GM23338 (cell line): ENCODE results near the gene SPTLC2. TPM values are rescaled to one million over a fixed set of nuclear protein-coding genes. Genes with fewer than 3 reads are reported as not detected.

Source experiments
- ATAC-seq: fragments of 200-7000 bp; cut with Tn5 transposase; 3 replicates; pipeline ENCODE4 v1.9.1; 2020
- DNase-seq: peaks from one replicate; pipeline ENCODE4 v3.0.0-alpha.2; 2015; ENCODE audit warnings: low spot score
- H2AFZ ChIP-seq: fragments of 200-600 bp; sonication (generic); 2 replicates; pipeline ENCODE4 v1.8.0; 2016; ENCODE audit warnings: antibody characterized with exemption, mild to moderate bottlenecking, moderate library complexity
- H3F3A ChIP-seq: fragments of 200-600 bp; sonication (generic); replicated peaks from 2 replicates; pipeline ENCODE4 v1.8.0; 2017; ENCODE audit warnings: antibody characterized with exemption, mixed run types, low read depth
- H3K27ac ChIP-seq: fragments of 200-600 bp; sonication (generic); 2 replicates; pipeline ENCODE4 v1.6.1; 2016; ENCODE audit warnings: low read depth
- H3K27me3 ChIP-seq: fragments of 200-600 bp; sonication (generic); 2 replicates; pipeline ENCODE4 v1.8.0; 2016; ENCODE audit warnings: mild to moderate bottlenecking, mixed run types, moderate library complexity; ENCODE audit not compliant: insufficient read depth
- H3K36me3 ChIP-seq: fragments of 200-600 bp; sonication (generic); 2 replicates; pipeline ENCODE4 v1.8.0; 2016; ENCODE audit warnings: mild to moderate bottlenecking; ENCODE audit not compliant: insufficient read depth
- H3K4me1 ChIP-seq: fragments of 200-600 bp; sonication (generic); 2 replicates; pipeline ENCODE4 v1.8.0; 2016; ENCODE audit warnings: mild to moderate bottlenecking, moderate library complexity; ENCODE audit not compliant: insufficient read depth
- H3K4me2 ChIP-seq: fragments of 200-600 bp; sonication (generic); 2 replicates; pipeline ENCODE4 v1.7.1; 2017; ENCODE audit warnings: mixed run types
- H3K4me3 ChIP-seq: fragments of 200-600 bp; sonication (generic); 2 replicates; pipeline ENCODE4 v1.6.1; 2016; ENCODE audit warnings: mixed run types
- H3K79me2 ChIP-seq: fragments of 200-600 bp; sonication (generic); replicated peaks from 2 replicates; pipeline ENCODE4 v1.8.0; 2017; ENCODE audit warnings: mild to moderate bottlenecking; ENCODE audit not compliant: insufficient read depth
- H3K9me2 ChIP-seq: fragments of 200-600 bp; sonication (generic); 2 replicates; pipeline ENCODE4 v1.8.0; 2017; ENCODE audit not compliant: insufficient read depth
- H4K20me1 ChIP-seq: fragments of 200-600 bp; sonication (generic); replicated peaks from 2 replicates; pipeline ENCODE4 v1.8.0; 2017; ENCODE audit warnings: mild to moderate bottlenecking; ENCODE audit not compliant: insufficient read depth
- H3K27ac Mint-ChIP-seq: 2 replicates; pipeline ENCODE4 v1.8.0; 2020; ENCODE audit warnings: inconsistent platforms, mild to moderate bottlenecking, moderate library complexity, mixed read lengths
- H3K27me3 Mint-ChIP-seq: 3 replicates; pipeline ENCODE4 v1.8.0; 2022; ENCODE audit warnings: low read depth, mild to moderate bottlenecking, moderate library complexity, mixed read lengths, inconsistent platforms; ENCODE audit not compliant: insufficient read depth, poor library complexity
- H3K36me3 Mint-ChIP-seq: 3 replicates; pipeline ENCODE4 v1.8.0; 2021; ENCODE audit warnings: low read depth, mild to moderate bottlenecking, inconsistent platforms, moderate library complexity, mixed read lengths
- H3K4me1 Mint-ChIP-seq: 3 replicates; pipeline ENCODE4 v1.8.0; 2020; ENCODE audit warnings: mild to moderate bottlenecking, inconsistent platforms, mixed read lengths
- H3K4me3 Mint-ChIP-seq: 3 replicates; pipeline ENCODE4 v1.8.0; 2021; ENCODE audit warnings: moderate library complexity, mild to moderate bottlenecking, inconsistent platforms, mixed read lengths
- H3K9me3 Mint-ChIP-seq: 3 replicates; pipeline ENCODE4 v1.8.0; 2020; ENCODE audit warnings: moderate library complexity, mild to moderate bottlenecking, inconsistent platforms, mixed read lengths
- CREB1 ChIP-seq: fragments of 250-450 bp; sonication (Bioruptor Pico); IDR thresholded peaks from 2 replicates; pipeline ENCODE4 v1.5.0; 2020; ENCODE audit warnings: low read depth, mild to moderate bottlenecking, moderate library complexity
- CTCF ChIP-seq, 2 experiments: fragments of 200-600 bp in 1 of 2; sonication (generic) in 1 of 2; conservative IDR thresholded peaks; 2 replicates each; pipeline versions ENCODE4 v1.5.1 to v1.6.1; 2016 to 2017; ENCODE audit warnings: antibody characterized with exemption in 2 of 2, low read depth in 2 of 2, mild to moderate bottlenecking in 2 of 2, moderate library complexity in 1 of 2
- ETS1 ChIP-seq: IDR thresholded peaks from 2 replicates; pipeline ENCODE4 v1.6.1; 2016; ENCODE audit warnings: antibody characterized with exemption
- EZH2 ChIP-seq: fragments of 200-600 bp; sonication (generic); IDR thresholded peaks from one replicate; pipeline ENCODE4 v1.8.0; 2017; ENCODE audit warnings: antibody characterized with exemption, mild to moderate bottlenecking, low read depth; ENCODE audit not compliant: unreplicated experiment
- EZH2phosphoT487 ChIP-seq: fragments of 200-600 bp; sonication (generic); IDR thresholded peaks from one replicate; pipeline ENCODE4 v1.8.1; 2018; ENCODE audit warnings: antibody characterized with exemption; ENCODE audit not compliant: unreplicated experiment
- JUNB ChIP-seq: IDR thresholded peaks from one replicate; pipeline ENCODE4 v1.6.1; 2016; ENCODE audit warnings: antibody characterized with exemption; ENCODE audit not compliant: unreplicated experiment
- NANOG ChIP-seq: IDR thresholded peaks from 2 replicates; pipeline ENCODE4 v1.6.1; 2016; ENCODE audit warnings: antibody characterized with exemption, borderline replicate concordance
- POLR2AphosphoS5 ChIP-seq: IDR thresholded peaks from 2 replicates; pipeline ENCODE4 v1.6.1; 2016; ENCODE audit warnings: antibody characterized with exemption, low read depth
- REST ChIP-seq: IDR thresholded peaks from one replicate; pipeline ENCODE4 v1.6.1; 2018; ENCODE audit warnings: antibody characterized with exemption; ENCODE audit not compliant: unreplicated experiment
- STAT1 ChIP-seq: IDR thresholded peaks from one replicate; pipeline ENCODE4 v1.6.1; 2016; ENCODE audit warnings: antibody characterized with exemption; ENCODE audit not compliant: unreplicated experiment
- ZNF114 ChIP-seq: fragments of 250-450 bp; sonication (Bioruptor Pico); IDR thresholded peaks from 2 replicates; pipeline ENCODE4 v1.5.0; 2020; ENCODE audit warnings: mild to moderate bottlenecking, moderate library complexity
- ZNF331 ChIP-seq: fragments of 250-450 bp; sonication (Bioruptor Pico); IDR thresholded peaks from 2 replicates; pipeline ENCODE4 v1.5.0; 2020; ENCODE audit warnings: low read depth, mild to moderate bottlenecking, moderate library complexity
- polyA plus RNA-seq: library from polyadenylated mRNA; unstranded; fragments of >200 nt; fragmentation: Nextera tagmentation; extraction: Ambion mirVana; gene quantifications from 2 replicates; pipeline ENCODE4 v1.2.1, GENCODE V29; 2016
- total RNA-seq: library from RNA; depleted of rRNA; stranded (reverse); fragments of >200 nt; shearing (Covaris generic); gene quantifications from 2 replicates; pipeline ENCODE4 v1.2.3, GENCODE V29; 2014

SPTLC2 gene
- total and polyA plus RNA-seq, 2 experiments from 2014 or later = 22.3 to 38.9 TPM

GRCh38 chr14:77561881-77562280 lies 54.6 kb downstream of the SPTLC2 start:
- Histone ChIP-seq H3K4me3 (no peak overlapping the region), H2AFZ (no peak overlapping the region), H3K79me2 (no peaks in the 10 kb centered on the region), H3K4me1 (no peaks in the 10 kb centered on the region), H3K4me2 (no peak overlapping the region), H3K36me3 (peaks cover 6% of the 10 kb centered on the region), H4K20me1 (peaks cover 4% of the 10 kb centered on the region; the same call in 1 of the 2 replicates), H3K9me2 (no peaks in the 10 kb centered on the region), H3F3A (no peaks in the 10 kb centered on the region), H3K27me3 (no peaks in the 10 kb centered on the region), H3K27ac (no peak overlapping the region)
- Mint-ChIP-seq H3K27ac (no peak overlapping the region), H3K4me3 (no peak overlapping the region), H3K27me3 (no peaks in the 10 kb centered on the region), H3K36me3 (peaks cover 21% of the 10 kb centered on the region), H3K9me3 (no peaks in the 10 kb centered on the region), H3K4me1 (peaks cover 3% of the 10 kb centered on the region; the same call in 2 of the 3 replicates)
- ATAC-seq = no peak
- TF ChIP-seq ZNF114 (CRISPR knock-in tag) (no peak), CREB1 (CRISPR knock-in tag) (no peak), ETS1 (no peak), STAT1 (no peak), EZH2 (no peak), EZH2phosphoT487 (no peak)
- no peak for DNase-seq

GRCh38 chr14:77559381-77559780 lies 57.1 kb downstream of the SPTLC2 start:
- Mint-ChIP-seq H3K9me3 (no peaks in the 10 kb centered on the region), H3K4me1 (no peaks in the 10 kb centered on the region), H3K27me3 (no peaks in the 10 kb centered on the region), H3K4me3 (no peak overlapping the region), H3K36me3 (peaks cover 40% of the 10 kb centered on the region), H3K27ac (no peak overlapping the region)
- Histone ChIP-seq H3K27me3 (no peaks in the 10 kb centered on the region), H3K9me2 (no peaks in the 10 kb centered on the region), H3K4me3 (no peak overlapping the region), H3F3A (no peaks in the 10 kb centered on the region), H3K36me3 (peaks cover 16% of the 10 kb centered on the region), H3K27ac (no peak overlapping the region), H3K4me2 (no peak overlapping the region), H3K79me2 (no peaks in the 10 kb centered on the region), H2AFZ (no peak overlapping the region), H4K20me1 (peaks cover 4% of the 10 kb centered on the region; the same call in 1 of the 2 replicates), H3K4me1 (no peaks in the 10 kb centered on the region)
- DNase-seq = no peak
- ATAC-seq = no peak
- no peak for TF ChIP-seq EZH2
- TF ChIP-seq EZH2phosphoT487 = no peak
- no peak for TF ChIP-seq JUNB
- TF ChIP-seq NANOG = no peak
- TF ChIP-seq POLR2AphosphoS5 = no peak
- TF ChIP-seq CREB1 (CRISPR knock-in tag) = no peak
- TF ChIP-seq REST = no peak
- no peak for TF ChIP-seq CTCF (conservative IDR thresholded peaks at IDR 0.05; ENCODE audit: low read depth in 2 of 2)
- TF ChIP-seq ETS1 = no peak
- TF ChIP-seq STAT1 = no peak
- no peak for TF ChIP-seq ZNF331
